Skeletal muscle satellite cell (primary cell): ENCODE measurements around the gene MMRN1. TPM values are rescaled to one million over a fixed set of nuclear protein-coding genes. Genes with fewer than 3 reads are reported as not detected.

ENCODE experiments used
- H3K27me3 ChIP-seq: 2 replicates; pipeline ENCODE4 v1.7.0; 2013; ENCODE audit warnings: low read length; ENCODE audit not compliant: control insufficient read depth, insufficient read depth
- H3K36me3 ChIP-seq: 2 replicates; pipeline ENCODE4 v1.7.0; 2013; ENCODE audit warnings: mild to moderate bottlenecking, control low read depth, low read length; ENCODE audit not compliant: insufficient read depth
- H3K4me1 ChIP-seq: 2 replicates; pipeline ENCODE4 v1.7.0; 2013; ENCODE audit warnings: low read length; ENCODE audit not compliant: control insufficient read depth, insufficient read depth
- H3K4me2 ChIP-seq: 2 replicates; pipeline ENCODE4 v1.7.0; 2013; ENCODE audit warnings: mild to moderate bottlenecking, low read length
- H3K4me3 ChIP-seq: 2 replicates; pipeline ENCODE4 v1.7.0; 2013; ENCODE audit warnings: low read length
- H3K9ac ChIP-seq: 2 replicates; pipeline ENCODE4 v1.7.0; 2013; ENCODE audit warnings: mild to moderate bottlenecking, low read depth, low read length, moderate library complexity
- H3K9me3 ChIP-seq: replicated peaks from 2 replicates; pipeline ENCODE4 v1.7.0; 2013; ENCODE audit warnings: mild to moderate bottlenecking, control low read depth, low read length
- total RNA-seq: library from RNA; depleted of rRNA; stranded (reverse); fragments of >200 nt; gene quantifications from 2 replicates; pipeline ENCODE4 v1.2.3, GENCODE V29; 2012; rRNA removed

MMRN1 gene
- under 0.01 TPM in 1 of 2 replicates, not detected in the other for total RNA-seq

- Histone ChIP-seq H3K4me3 (no peak within 1 kb of the TSS), H3K9ac (no peak within 1 kb of the TSS), H3K4me2 (no peak within 1 kb of the TSS), H3K4me1 (no peaks in the 10 kb centered on the region), H3K9me3 (no peaks in the 10 kb centered on the region), H3K27me3 (no peaks in the 10 kb centered on the region), H3K36me3 (no peaks in the 10 kb centered on the region)
Observed at GRCh38 chr4:89894649-89895550, at the start of gene MMRN1. Gene MMRN1, plus strand, starts transcription at chr4:89894854. Its CDS starts 118 bp downstream, at chr4:89894972.

DNA sequence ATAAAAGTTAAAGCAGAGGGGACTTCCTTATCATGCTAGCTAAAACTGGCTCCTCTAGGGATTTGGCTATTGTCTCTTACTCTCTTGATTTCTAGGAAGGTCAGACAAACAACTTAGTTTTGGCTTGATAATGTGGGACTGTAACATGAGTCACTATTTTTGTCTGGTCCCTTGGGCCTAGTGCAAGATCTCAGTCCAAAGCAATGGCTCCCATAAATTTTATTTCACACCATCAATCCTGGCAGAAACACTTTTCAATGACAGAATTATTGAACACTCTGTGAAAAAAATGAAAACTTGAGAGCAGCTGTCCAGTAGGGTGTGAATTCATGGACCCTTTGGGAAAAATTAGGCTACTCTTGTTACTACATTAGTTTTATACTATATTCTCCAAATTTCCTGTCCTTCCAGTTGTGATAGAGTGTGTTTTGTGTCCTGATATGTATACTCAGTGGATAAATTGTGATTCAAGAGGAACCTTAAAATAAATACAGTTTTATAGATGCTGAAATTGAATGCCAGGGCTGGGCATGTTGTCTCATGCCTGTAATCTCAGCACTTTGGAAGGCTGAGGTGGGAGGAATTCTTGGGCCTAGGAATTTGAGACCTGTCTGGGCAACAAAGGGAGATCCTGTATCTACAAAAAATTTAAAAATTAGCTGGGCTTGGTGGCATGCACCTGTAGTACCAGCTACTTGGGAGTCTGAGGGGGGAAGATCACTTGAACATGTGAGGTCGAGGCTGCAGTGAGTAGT lies 46.9 kb upstream of the MMRN1 start:
- Histone ChIP-seq H3K9me3 (no peaks in the 10 kb centered on the region), H3K9ac (no peak overlapping the region), H3K36me3 (no peaks in the 10 kb centered on the region), H3K4me1 (no peaks in the 10 kb centered on the region), H3K4me3 (no peak overlapping the region), H3K27me3 (peaks cover 5% of the 10 kb centered on the region), H3K4me2 (no peak overlapping the region)

DNA sequence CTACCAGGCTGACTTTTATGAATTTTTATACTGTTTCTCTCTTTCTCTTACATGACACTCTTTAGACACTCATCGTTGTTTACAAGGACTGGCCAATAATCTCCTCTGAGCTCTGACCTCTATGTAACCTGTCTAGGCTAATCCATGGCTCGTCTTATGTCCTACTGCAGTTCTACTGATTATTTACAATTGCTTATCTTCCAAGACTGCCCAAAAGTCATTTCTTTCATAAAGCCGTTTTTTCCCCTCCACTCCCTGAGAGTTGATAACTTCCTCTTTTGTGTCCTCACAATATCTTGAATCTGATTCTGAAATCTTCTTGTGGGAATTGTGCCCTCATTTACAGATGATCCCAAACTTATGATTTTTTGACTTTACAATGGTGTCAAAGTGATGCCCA lies 39.4 kb upstream of the MMRN1 start:
- no peak overlapping the region for H3K4me2 ChIP-seq
- no peaks in the 10 kb centered on the region for H3K27me3 ChIP-seq
- H3K36me3 ChIP-seq = no peaks in the 10 kb centered on the region
- no peaks in the 10 kb centered on the region for H3K9me3 ChIP-seq
- H3K4me1 ChIP-seq = no peaks in the 10 kb centered on the region
- no peak overlapping the region for H3K9ac ChIP-seq
- no peak overlapping the region for H3K4me3 ChIP-seq

- no peaks in the 10 kb centered on the region for H3K36me3 ChIP-seq
- H3K4me2 ChIP-seq = no peak overlapping the region
- H3K9me3 ChIP-seq = no peaks in the 10 kb centered on the region
- H3K9ac ChIP-seq = no peak overlapping the region
- peaks cover 4% of the 10 kb centered on the region for H3K27me3 ChIP-seq
- H3K4me1 ChIP-seq = no peaks in the 10 kb centered on the region
- no peak overlapping the region for H3K4me3 ChIP-seq
Observed at GRCh38 chr4:89860971-89861370, 33.7 kb upstream of the MMRN1 start.

DNA sequence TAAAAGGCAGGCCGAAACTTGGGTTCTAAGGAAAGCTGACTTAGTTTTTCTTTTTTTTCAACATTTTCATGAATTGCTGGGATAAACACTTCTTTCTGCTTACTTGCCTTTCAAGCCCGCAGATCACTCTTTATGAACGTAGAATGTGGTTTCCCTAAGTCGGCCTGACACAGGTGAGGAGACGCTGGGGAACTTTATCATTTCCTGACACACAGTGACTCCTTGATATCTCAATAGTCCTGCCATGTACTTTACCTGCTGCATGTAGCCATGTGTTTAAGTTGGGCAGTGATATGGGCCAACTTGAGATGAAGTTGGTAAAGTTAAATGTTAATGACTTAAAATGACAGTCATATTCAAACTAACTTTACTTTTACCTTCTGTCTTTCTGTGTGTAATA lies 31.1 kb upstream of the MMRN1 start:
- Histone ChIP-seq H3K9ac (no peak overlapping the region), H3K4me3 (no peak overlapping the region), H3K36me3 (no peaks in the 10 kb centered on the region)

DNA sequence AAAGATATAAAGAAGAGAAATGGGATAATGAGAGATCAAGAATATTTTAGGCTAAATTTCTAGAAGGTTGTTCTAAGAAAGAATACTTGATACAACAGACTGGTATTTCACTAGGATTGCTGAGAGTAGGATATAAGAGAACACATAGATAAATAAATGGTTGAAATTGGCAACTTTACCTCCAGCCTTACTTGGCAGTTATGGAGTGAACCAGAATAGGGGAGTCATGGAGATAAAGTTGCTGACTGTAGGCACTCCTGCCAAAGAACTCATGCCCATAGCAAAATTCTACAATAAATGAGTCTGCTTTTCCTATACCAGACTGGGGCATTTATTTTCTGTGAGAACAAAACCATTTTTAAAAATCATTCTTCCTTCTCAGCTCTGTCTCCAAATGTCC lies 26.4 kb upstream of the MMRN1 start:
- Histone ChIP-seq H3K9ac (no peak overlapping the region), H3K4me1 (no peaks in the 10 kb centered on the region), H3K36me3 (no peaks in the 10 kb centered on the region), H3K9me3 (no peaks in the 10 kb centered on the region), H3K4me2 (no peak overlapping the region), H3K27me3 (no peaks in the 10 kb centered on the region), H3K4me3 (no peak overlapping the region)

More for the DNA sequence above, 31.1 kb upstream of the MMRN1 start:
- Histone ChIP-seq H3K4me1 (no peaks in the 10 kb centered on the region), H3K27me3 (peaks cover 4% of the 10 kb centered on the region), H3K9me3 (no peaks in the 10 kb centered on the region), H3K4me2 (no peak overlapping the region)

- Histone ChIP-seq H3K27me3 (no peaks in the 10 kb centered on the region), H3K4me2 (no peak overlapping the region), H3K9ac (no peak overlapping the region), H3K9me3 (no peaks in the 10 kb centered on the region), H3K36me3 (no peaks in the 10 kb centered on the region), H3K4me1 (no peaks in the 10 kb centered on the region), H3K4me3 (no peak overlapping the region)
Observed at GRCh38 chr4:89868999-89869589, 25.6 kb upstream of the MMRN1 start.

- Histone ChIP-seq H3K4me3 (no peak overlapping the region), H3K9ac (no peak overlapping the region), H3K9me3 (no peaks in the 10 kb centered on the region), H3K4me2 (no peak overlapping the region), H3K27me3 (no peaks in the 10 kb centered on the region), H3K36me3 (no peaks in the 10 kb centered on the region), H3K4me1 (no peaks in the 10 kb centered on the region)
Observed at GRCh38 chr4:89871211-89871610, 23.4 kb upstream of the MMRN1 start.

DNA sequence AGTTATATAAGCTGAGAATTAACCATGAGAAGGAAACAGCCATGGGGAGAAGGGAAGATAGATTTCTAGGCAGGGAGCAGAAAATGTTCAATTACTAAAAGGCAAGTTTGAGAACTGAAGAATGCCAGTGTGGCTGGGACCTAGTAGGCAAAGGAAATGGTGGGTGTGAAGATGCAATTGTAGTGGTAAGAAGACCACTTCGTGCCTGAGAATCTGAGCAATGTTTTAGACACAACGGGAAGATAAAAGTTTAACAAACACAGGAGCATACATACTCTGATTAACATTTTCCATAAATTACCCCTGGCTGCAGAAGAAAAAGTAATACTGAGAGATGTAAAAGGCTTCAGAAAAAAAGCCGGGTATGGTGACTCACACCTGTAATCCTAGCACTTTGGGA lies 18.1 kb upstream of the MMRN1 start:
- H3K9ac ChIP-seq = no peak overlapping the region
- H3K36me3 ChIP-seq = no peaks in the 10 kb centered on the region
- H3K9me3 ChIP-seq = no peaks in the 10 kb centered on the region
- no peak overlapping the region for H3K4me3 ChIP-seq
- no peaks in the 10 kb centered on the region for H3K4me1 ChIP-seq
- no peak overlapping the region for H3K4me2 ChIP-seq
- H3K27me3 ChIP-seq = no peaks in the 10 kb centered on the region

DNA sequence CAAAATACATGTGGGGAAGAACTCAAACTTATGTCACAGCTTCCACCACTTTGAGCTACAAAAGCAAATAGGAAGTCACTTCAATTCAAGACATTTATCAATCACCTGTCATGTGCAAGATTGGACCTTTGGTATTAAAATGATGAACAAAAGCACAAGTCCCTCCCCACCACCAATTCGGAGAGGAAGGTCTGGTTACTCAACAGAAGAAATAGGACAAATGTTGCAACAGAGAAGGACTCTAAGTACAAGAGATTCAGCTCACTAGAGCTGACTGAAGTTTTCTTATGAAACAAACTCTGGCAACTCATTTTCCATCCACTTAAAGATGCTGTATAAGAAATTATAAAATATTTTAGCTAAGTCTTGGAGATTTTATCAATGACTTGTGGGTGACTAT lies 16.0 kb upstream of the MMRN1 start:
- no peak overlapping the region for H3K4me2 ChIP-seq
- no peak overlapping the region for H3K9ac ChIP-seq
- H3K9me3 ChIP-seq = no peaks in the 10 kb centered on the region
- H3K4me1 ChIP-seq = no peaks in the 10 kb centered on the region
- H3K36me3 ChIP-seq = no peaks in the 10 kb centered on the region
- H3K27me3 ChIP-seq = no peaks in the 10 kb centered on the region
- H3K4me3 ChIP-seq = no peak overlapping the region

DNA sequence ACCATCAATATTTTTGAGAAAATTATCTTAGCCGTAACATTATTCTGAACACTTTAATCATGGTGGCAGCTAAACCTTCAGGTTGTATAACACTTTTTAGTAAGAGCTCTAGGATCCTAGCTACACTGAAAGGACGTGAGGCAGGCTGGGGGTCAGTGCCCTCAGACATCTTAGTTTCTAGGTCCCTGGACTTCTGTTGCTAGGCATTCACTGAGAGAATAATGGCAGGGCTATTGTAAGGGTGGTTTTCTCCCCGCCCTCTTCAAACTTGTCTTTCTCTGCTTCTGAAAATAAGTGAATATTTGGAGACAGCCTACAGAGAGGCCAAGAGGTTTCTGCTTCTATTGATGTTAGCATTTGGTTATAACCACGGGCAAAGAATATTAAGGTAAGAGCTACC lies 15.4 kb upstream of the MMRN1 start:
- H3K9me3 ChIP-seq = no peaks in the 10 kb centered on the region
- H3K27me3 ChIP-seq = no peaks in the 10 kb centered on the region
- H3K36me3 ChIP-seq = no peaks in the 10 kb centered on the region
- H3K4me2 ChIP-seq = no peak overlapping the region
- H3K9ac ChIP-seq = no peak overlapping the region
- H3K4me1 ChIP-seq = no peaks in the 10 kb centered on the region
- no peak overlapping the region for H3K4me3 ChIP-seq
